ENCODE data around the gene GASK1A.

DNA sequence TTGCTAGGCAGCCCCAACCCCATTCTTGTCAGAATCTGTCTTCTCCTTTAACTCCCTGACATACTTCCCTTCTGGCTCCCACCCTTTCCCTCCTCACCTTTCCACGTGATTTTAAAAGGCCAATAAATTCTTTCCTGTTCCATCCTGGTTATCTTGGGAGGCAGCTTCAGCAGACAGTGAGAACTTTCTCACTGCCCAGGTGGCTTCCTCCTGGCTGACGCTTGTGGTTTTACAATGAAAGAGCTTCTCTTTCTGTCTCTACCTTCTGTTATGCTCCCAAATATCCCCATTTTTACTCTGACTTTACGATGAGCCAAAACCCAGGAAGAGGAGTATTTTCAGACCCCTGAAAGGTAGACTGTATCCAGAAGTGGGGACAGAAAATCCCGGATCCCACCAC lies 42.1 kb downstream of the GASK1A start:
- TF ChIP-seq, protein P1, sequence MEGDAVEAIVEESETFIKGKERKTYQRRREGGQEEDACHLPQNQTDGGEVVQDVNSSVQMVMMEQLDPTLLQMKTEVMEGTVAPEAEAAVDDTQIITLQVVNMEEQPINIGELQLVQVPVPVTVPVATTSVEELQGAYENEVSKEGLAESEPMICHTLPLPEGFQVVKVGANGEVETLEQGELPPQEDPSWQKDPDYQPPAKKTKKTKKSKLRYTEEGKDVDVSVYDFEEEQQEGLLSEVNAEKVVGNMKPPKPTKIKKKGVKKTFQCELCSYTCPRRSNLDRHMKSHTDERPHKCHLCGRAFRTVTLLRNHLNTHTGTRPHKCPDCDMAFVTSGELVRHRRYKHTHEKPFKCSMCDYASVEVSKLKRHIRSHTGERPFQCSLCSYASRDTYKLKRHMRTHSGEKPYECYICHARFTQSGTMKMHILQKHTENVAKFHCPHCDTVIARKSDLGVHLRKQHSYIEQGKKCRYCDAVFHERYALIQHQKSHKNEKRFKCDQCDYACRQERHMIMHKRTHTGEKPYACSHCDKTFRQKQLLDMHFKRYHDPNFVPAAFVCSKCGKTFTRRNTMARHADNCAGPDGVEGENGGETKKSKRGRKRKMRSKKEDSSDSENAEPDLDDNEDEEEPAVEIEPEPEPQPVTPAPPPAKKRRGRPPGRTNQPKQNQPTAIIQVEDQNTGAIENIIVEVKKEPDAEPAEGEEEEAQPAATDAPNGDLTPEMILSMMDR (IDR thresholded peaks at IDR 0.05) = no peak
- TF ChIP-seq POLR2A (IDR thresholded peaks at IDR 0.05) = no peak
